ENCODE results near the gene CSTF1.

- TF ChIP-seq CTCF (IDR thresholded peaks at IDR 0.05; ENCODE audit: insufficient read depth, low read length, poor library complexity, severe bottlenecking) (no peak), EZH2phosphoT487 (conservative IDR thresholded peaks at IDR 0.05; ENCODE audit: low read length) (no peak)
These were observed 9.7 kb upstream of the CSTF1 start for GRCh38 chr20:56382696-56383095.

Measured in SU-DHL-6 (cell line).